Mucosa of rectum (tissue), 2 donors: ENCODE results near the gene STRN.
"Not testable (repeated sequence)": the region's sequence is repeated elsewhere in the genome, so short reads cannot be mapped to it uniquely, and the experiment has no call there.

ENCODE experiments used
- H3K27ac ChIP-seq, 2 donors: one replicate each; pipeline ENCODE4 v1.7.0; 2013; ENCODE audit warnings: inconsistent platforms in 2 of 2, low read depth in 2 of 2, low read length in 2 of 2
- H3K27me3 ChIP-seq, 2 donors: one replicate each; pipeline ENCODE4 v1.7.0; 2013; ENCODE audit warnings: low read length in 2 of 2; ENCODE audit not compliant: control insufficient read depth in 2 of 2, insufficient read depth in 2 of 2
- H3K36me3 ChIP-seq, 2 donors: one replicate each; pipeline ENCODE4 v1.7.0; 2013; ENCODE audit warnings: low read length in 2 of 2; ENCODE audit not compliant: control insufficient read depth in 2 of 2, insufficient read depth in 2 of 2
- H3K4me1 ChIP-seq, 2 donors: one replicate each; pipeline ENCODE4 v1.7.0; 2013; ENCODE audit warnings: low read length in 2 of 2, mild to moderate bottlenecking in 1 of 2; ENCODE audit not compliant: control insufficient read depth in 2 of 2, insufficient read depth in 2 of 2
- H3K4me3 ChIP-seq, 2 donors: one replicate each; pipeline ENCODE4 v1.7.0; 2013; ENCODE audit warnings: low read length in 2 of 2
- H3K9ac ChIP-seq, 2 donors: one replicate each; pipeline ENCODE4 v1.7.0; 2013; ENCODE audit warnings: low read length in 2 of 2, low read depth in 1 of 2, mild to moderate bottlenecking in 1 of 2
- H3K9me3 ChIP-seq, 2 donors: one replicate each; pipeline ENCODE4 v1.7.0; 2013; ENCODE audit warnings: low read length in 2 of 2; ENCODE audit not compliant: control insufficient read depth in 2 of 2
- donor health status: healthy.
- donor health status: Normal muscosa, but diverticular disease.

STRN gene

DNA sequence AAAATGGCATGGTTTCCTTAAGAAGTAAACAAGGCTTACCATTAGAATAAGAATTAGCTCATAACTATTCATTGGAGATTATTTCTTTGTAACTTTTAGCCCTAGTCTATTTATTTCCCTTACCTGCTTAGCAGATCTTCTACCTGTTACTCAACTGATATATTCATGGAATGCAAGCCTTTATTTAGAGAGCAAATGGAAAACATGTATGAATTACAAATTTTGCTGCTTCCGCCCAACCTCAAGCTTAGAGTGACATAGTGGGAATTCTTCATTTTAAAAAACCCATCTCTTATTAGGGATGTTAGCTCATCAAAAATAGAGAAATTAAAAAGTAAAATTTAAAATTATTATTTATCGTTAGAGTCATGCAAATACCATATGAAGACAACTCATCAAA, 110.9 kb downstream of the STRN start:
- Histone ChIP-seq H3K9me3 (no peaks in the 10 kb centered on the region), H3K36me3 (peaks cover 10 to 27% of the 10 kb centered on the region in 2 donors), H3K9ac (no peak overlapping the region), H3K4me1 (peaks cover 0 to 17% of the 10 kb centered on the region in 2 donors), H3K4me3 (no peak overlapping the region), H3K27ac (no peak overlapping the region), H3K27me3 (no peaks in the 10 kb centered on the region)

- Histone ChIP-seq H3K36me3 (peaks cover 17 to 36% of the 10 kb centered on the region in 2 donors), H3K4me1 (peaks cover 0 to 13% of the 10 kb centered on the region in 2 donors), H3K4me3 (no peak overlapping the region), H3K9ac (no peak overlapping the region), H3K9me3 (no peaks in the 10 kb centered on the region), H3K27ac (no peak overlapping the region), H3K27me3 (no peaks in the 10 kb centered on the region)
Measured at GRCh38 chr2:36854241-36854640, 112.1 kb downstream of the STRN start.

- H3K36me3 ChIP-seq = peaks cover 18 to 36% of the 10 kb centered on the region in 2 donors
- H3K4me1 ChIP-seq = no peaks in the 10 kb centered on the region
Measured at GRCh38 chr2:36849265-36849664, 117.1 kb downstream of the STRN start.

GRCh38 chr2:36843838-36844237, 122.5 kb downstream of the STRN start:
- Histone ChIP-seq H3K36me3 (peaks cover 10 to 14% of the 10 kb centered on the region in 2 donors), H3K27me3 (no peaks in the 10 kb centered on the region), H3K4me3 (no peak overlapping the region), H3K9ac (no peak overlapping the region), H3K27ac (no peak overlapping the region), H3K4me1 (peaks cover 0 to 3% of the 10 kb centered on the region in 2 donors), H3K9me3 (no peaks in the 10 kb centered on the region)

More at GRCh38 chr2:36849265-36849664, 117.1 kb downstream of the STRN start:
- Histone ChIP-seq H3K4me3 (no peak overlapping the region), H3K27ac (no peak overlapping the region), H3K9me3 (no peaks in the 10 kb centered on the region), H3K27me3 (no peaks in the 10 kb centered on the region), H3K9ac (no peak overlapping the region)

GRCh38 chr2:36839976-36840617, 126.2 kb downstream of the STRN start:
- no peak overlapping the region for H3K4me3 ChIP-seq
- no peak overlapping the region for H3K27ac ChIP-seq
- H3K9me3 ChIP-seq = no peaks in the 10 kb centered on the region
- H3K9ac ChIP-seq = no peak overlapping the region
- peaks cover 0 to 3% of the 10 kb centered on the region in 2 donors for H3K36me3 ChIP-seq
- peaks cover 0 to 3% of the 10 kb centered on the region in 2 donors for H3K4me1 ChIP-seq
- no peaks in the 10 kb centered on the region for H3K27me3 ChIP-seq

- no peaks in the 10 kb centered on the region for H3K27me3 ChIP-seq
- no peaks in the 10 kb centered on the region for H3K36me3 ChIP-seq
- H3K27ac ChIP-seq = no peak overlapping the region
- H3K9me3 ChIP-seq = no peaks in the 10 kb centered on the region
- H3K4me3 ChIP-seq = no peak overlapping the region
- peaks cover 0 to under 1% of the 10 kb centered on the region in 2 donors for H3K4me1 ChIP-seq
- no peak overlapping the region for H3K9ac ChIP-seq
Measured at GRCh38 chr2:36834731-36835524, 131.4 kb downstream of the STRN start.

GRCh38 chr2:36834203-36834602, 132.1 kb downstream of the STRN start:
- Histone ChIP-seq H3K27ac (no peak overlapping the region), H3K27me3 (no peaks in the 10 kb centered on the region), H3K9me3 (no peaks in the 10 kb centered on the region), H3K4me1 (no peaks in the 10 kb centered on the region), H3K36me3 (no peaks in the 10 kb centered on the region), H3K4me3 (no peak overlapping the region), H3K9ac (no peak overlapping the region)

DNA sequence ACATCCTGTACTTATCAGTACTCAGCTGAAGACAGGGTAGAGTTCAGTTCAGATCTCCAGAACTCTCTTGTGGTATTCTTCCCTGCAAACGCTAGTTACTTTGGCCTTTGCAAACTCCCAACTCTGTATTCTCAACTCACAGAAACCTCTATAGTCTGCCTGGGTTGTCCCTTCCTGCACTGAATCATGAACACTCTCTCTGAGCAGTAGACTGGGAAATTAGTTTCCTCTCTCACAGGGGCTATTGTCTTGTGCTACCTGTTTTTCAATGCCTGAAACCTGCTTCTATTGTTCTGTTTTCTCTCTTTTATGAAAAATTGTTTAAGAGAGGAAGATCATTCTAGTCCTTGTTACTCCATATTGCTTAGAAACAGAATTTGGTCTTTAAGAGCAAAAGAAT, 135.2 kb downstream of the STRN start:
- H3K4me3 ChIP-seq = no peak overlapping the region
- no peaks in the 10 kb centered on the region for H3K9me3 ChIP-seq
- no peak overlapping the region for H3K27ac ChIP-seq
- H3K36me3 ChIP-seq = no peaks in the 10 kb centered on the region
- H3K4me1 ChIP-seq = no peaks in the 10 kb centered on the region
- H3K9ac ChIP-seq = no peak overlapping the region
- no peaks in the 10 kb centered on the region for H3K27me3 ChIP-seq

- H3K4me3 ChIP-seq = not testable (repeated sequence)
Measured at GRCh38 chr2:36824683-36825082, 141.7 kb downstream of the STRN start.

GRCh38 chr2:36824273-36824672, 142.1 kb downstream of the STRN start:
- peaks cover 24 to 38% of the 10 kb centered on the region in 2 donors for H3K4me1 ChIP-seq

More at GRCh38 chr2:36824683-36825082, 141.7 kb downstream of the STRN start:
- peaks cover 20 to 34% of the 10 kb centered on the region in 2 donors for H3K4me1 ChIP-seq
- not testable (repeated sequence) for H3K9ac ChIP-seq, H3K27ac ChIP-seq, H3K36me3 ChIP-seq, H3K27me3 ChIP-seq, H3K9me3 ChIP-seq

More at GRCh38 chr2:36824273-36824672, 142.1 kb downstream of the STRN start:
- Histone ChIP-seq H3K36me3 (no peaks in the 10 kb centered on the region), H3K27ac (no peak overlapping the region), H3K9me3 (no peaks in the 10 kb centered on the region), H3K27me3 (no peaks in the 10 kb centered on the region), H3K4me3 (no peak overlapping the region), H3K9ac (no peak overlapping the region)
